GM18520 (cell line): ENCODE measurements around the gene FRMD4A.
"Not testable (repeated sequence)": the region's sequence is repeated elsewhere in the genome, so short reads cannot be mapped to it uniquely, and the experiment has no call there.

Experiments used
- ATAC-seq: cut with Tn5 transposase; IDR thresholded peaks from one replicate; pipeline ENCODE4 v1.9.1; 2021; ENCODE audit not compliant: unreplicated experiment

The FRMD4A gene

GRCh38 chr10:13957856-13958255 lies 372.9 kb downstream of the FRMD4A start:
- ATAC-seq, result no peak

DNA sequence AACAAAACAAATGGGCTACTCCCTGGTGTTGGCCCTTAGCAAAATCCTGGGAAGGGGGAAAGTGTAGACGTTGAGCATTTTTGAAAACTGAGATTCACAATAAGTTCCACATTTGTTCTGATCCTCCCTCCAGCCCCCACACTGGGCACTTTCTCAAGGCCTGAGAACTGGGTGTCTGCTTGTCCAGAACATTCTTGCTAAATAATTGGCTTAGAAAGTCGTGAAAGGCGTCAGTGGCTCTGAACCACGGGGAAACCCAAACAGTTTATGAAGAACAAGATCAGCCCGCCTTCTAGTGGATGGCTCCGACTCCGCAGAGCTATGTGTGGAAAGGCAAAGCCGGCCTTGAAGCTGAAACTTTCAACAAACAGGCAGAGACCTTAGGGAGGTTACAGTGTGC lies 373.9 kb downstream of the FRMD4A start:
- no peak for ATAC-seq

DNA sequence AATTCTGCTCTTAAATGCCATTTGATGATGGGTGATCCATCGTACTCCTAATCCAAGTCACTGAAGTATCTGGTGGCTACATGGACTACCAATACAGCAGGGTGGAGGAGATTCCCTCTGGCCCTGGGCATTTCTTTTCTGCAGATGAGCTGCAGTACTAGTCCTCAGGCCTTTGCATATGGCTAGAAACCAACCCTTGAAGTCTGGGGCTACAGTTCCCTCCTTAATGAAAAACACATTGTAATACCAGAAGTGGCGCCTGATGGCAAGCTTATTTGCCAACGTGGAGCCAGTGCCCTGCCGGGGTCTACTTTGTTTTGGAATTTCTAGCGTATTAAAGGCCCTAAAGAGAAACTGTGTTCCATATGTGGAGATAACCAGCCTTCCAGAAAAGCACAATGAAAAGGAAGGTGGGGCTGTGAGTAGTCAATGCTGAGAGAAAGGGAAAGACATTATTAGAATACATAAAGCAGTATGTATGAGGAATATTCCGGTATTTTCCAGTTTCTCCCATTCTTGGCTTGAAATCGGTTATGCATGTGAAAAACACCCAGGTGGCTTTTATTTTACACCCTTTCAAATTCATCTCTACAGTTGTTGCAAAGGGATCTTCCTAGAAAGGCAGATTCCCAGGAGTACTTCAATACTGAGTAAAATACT lies 375.2 kb downstream of the FRMD4A start:
- ATAC-seq, result no peak

GRCh38 chr10:13954195-13954594 lies 376.5 kb downstream of the FRMD4A start:
- ATAC-seq, result not testable (repeated sequence)

DNA sequence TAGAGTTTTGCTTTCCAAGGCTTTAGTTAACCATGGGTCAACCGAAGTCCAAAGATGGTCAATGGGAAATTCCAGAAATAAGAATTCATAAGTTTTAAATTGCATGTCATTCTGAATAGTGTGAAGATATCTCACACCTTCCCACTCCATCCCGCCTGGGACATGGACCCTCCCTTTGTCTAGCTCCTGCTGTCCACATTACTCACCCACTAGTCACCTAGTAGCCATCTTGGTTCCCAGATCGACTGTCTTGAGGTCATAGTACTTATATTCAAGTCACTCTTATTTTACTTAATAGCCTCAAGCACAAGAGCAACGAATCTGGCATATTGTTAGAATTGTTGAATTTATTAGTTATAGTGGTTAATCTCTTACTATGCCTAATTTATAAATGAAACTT lies 377.4 kb downstream of the FRMD4A start:
- ATAC-seq, result no peak

GRCh38 chr10:13950543-13950939 lies 380.2 kb downstream of the FRMD4A start:
- ATAC-seq, result no peak

GRCh38 chr10:13949844-13950542 lies 380.7 kb downstream of the FRMD4A start:
- ATAC-seq, result no peak

GRCh38 chr10:13946209-13946460 lies 384.6 kb downstream of the FRMD4A start:
- no peak for ATAC-seq

DNA sequence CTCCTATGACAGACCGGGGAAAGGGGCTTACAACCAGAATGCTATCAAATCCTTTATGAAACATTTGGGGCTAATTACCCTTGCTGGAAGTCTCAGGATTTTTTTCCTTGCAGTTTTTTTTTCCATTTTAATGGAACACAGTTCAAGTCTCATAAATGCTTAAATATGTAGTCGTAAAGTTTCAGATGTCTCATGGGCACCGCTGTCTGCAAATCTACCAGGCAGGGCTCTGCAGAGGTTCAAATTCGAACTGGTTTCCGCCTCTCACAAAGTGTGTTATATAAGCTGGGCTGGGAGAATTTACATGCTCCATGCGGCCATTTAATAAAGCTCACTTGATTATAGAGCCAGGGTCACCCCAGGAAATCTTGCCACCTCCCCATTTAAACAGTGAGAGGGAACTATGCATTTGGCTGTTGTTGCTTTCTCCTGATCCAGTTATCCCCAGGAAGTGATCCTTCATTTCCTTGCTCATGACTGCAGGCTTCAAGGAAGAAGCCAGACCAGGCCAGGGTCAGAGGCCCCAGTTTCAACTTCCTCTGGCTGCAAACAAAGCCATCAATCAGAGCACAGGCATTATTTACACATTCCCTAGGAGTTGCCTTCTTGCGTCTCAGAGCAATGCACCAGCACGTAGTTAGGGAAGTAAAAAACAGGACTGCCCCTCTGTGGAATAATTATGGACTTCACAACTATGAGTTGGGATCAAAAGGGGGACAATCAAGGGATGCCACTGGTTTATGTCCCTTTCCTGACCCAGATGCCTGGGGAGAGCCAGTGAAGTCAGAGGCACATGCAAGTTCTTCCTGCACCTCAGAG lies 385.1 kb downstream of the FRMD4A start:
- ATAC-seq, result no peak

DNA sequence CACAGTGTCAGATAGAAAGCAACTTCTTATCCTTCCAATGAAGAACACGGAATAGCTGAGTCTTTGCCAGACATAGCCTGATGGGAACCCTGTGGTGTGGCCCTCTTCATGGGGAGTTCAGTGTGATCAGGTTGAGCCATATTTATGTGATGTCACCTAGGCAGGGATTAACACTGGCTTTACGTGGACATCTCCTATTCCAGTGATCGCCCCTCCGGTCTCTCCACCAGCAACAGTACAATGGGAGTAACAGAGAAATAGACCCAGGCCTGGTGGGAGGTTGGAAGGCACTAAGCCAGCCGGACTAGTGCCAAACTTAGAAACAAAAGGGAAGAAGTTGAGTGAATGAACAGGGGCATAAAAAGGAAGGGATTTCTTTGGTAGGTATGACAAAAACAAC lies 385.9 kb downstream of the FRMD4A start:
- no peak for ATAC-seq

DNA sequence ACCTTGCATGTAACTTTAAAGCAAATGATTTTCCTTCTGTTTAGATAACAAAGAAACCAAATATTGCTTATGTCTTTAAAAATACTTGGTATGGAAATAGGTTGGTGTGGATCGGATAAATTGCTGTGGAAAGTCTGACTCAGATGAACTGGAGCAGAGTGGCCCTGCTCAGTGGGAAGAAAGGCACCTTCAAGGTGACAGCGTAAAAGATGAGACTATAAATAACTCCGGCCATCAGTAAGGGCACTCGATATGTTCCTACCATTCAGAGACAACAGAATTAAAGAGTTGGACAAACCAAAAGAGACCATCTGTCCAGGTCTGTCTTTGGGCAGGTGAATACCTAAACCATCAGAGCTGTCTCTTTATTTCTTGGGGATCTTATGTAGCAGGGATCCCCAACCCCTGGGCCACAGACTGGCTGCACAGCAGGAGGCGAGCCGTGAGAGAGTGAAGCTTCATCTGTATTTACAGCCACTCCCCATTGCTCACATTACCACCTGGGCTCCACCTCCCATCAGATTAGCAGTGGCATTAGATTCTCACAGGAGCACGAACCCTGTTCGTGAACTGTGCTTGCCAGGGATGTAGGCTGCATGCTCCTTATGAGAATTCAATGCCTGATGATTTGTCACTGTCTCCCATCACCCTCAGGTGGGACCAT lies 386.9 kb downstream of the FRMD4A start:
- ATAC-seq, result no peak

DNA sequence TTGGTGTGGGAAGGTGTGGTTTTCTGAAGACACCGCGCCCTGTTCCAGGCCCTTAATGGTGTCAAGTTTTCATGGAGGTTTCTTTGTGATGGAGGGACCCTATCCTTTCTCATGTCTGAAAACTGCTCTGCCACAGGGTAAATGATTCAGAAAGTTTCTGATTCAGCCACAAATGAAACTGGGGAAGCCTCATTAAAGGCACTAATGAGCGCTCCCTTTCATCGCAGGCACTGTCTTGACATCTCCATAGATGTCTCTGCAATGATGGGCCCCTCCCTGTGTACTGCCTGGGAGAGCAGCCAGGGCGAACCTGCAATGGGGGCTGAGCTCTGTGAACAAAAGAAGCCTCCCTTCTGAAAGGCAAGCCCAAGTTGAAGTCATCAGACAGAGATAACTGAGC lies 388.7 kb downstream of the FRMD4A start:
- ATAC-seq, result no peak

DNA sequence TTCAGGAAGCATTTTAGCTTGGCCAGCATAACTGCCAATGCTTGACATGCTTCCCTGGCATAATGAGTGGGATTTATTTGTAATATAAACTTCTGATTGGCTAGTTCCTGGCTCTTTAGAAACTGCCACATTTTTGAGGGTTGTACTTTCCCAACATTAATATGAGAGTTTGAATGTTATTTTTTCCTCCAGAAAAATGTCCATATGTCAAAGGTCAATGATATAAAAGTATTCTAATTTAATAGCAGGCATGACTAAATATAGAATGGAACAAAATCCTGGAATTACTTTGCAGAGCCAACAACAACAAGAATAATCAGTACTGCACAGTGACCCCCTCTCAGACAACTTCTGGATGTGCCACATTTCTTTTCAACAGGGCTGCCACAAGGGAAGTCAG lies 391.3 kb downstream of the FRMD4A start:
- ATAC-seq, result no peak

GRCh38 chr10:13938950-13939349 lies 391.8 kb downstream of the FRMD4A start:
- no peak for ATAC-seq

DNA sequence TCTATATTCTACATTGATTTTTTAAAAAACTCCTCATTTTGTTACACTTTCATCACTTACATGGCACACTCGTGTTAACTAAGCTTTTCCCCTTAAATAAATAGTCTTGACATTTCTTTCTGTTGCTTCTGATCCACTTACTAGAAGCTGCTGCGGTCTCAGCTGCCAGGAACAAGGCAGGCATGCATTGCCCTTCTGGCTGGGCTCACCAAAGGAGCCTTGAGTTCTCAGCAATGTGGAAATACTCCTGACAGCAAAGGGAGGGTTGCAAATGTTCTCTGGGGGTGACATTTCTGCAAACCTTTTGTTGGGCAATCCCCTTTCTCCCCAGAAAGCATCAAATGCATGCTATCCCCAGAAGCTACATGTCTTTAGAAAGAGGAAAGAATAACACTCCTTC lies 393.9 kb downstream of the FRMD4A start:
- no peak for ATAC-seq

DNA sequence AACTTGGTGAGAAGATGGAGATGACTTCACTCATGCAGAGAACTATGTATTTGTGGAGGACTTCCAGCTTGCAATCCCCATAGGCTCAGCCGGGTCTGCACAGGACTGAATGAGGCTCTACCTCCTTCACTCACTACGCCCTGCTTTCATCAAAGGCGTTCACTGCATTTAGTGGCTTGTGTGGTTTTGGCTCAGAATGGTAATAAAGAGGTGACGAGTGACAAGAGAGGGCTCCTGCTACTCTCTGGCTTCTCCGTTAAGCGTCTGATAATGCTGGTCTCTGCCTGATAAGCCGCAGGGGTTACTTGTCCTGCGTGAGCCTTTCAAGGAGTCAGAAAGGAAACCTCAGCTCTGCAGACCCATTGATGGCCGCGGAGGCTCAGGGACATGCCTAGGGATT lies 400.6 kb downstream of the FRMD4A start:
- no peak for ATAC-seq

- ATAC-seq, result no peak
Measured at GRCh38 chr10:13928451-13928850, 402.3 kb downstream of the FRMD4A start.

DNA sequence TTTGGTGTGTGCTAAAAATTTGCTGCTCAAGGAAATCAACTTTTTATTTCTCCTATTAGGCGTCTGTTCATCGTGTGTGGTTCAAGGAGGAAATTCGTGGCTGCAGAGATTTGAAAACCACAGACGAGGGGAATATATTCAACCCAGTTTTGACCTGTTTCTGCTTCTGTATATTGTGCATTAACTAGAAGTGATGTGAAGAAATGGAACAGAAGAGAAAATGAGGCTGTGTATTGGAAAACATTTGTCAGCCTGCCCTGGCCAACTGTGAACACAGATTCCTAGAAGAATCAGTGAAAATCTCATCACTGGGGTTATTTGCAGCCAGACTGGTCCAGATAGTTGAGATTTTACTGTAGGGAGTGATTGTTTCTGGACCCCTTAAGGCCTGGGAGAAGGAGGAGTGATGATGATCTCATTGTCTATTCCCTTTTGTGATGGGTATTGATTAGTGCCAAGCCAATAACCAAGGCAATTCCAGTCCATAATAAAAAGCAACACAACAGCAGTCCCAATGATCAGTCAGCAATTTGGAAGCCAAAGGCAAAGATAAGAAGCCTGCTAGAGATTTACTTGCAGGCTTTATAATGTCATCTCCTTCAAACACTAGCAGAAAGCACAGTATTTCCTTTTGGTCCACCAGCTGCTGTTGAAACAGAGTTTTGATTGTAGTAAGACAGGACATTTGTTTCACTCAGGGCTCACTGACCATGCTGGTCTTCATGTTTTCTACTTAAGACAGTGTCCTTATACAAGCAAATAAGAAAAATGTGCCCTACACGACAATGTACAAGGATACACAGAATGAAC lies 404.5 kb downstream of the FRMD4A start:
- no peak for ATAC-seq

- ATAC-seq, result no peak
Measured at GRCh38 chr10:13924040-13924725, 406.5 kb downstream of the FRMD4A start.

- ATAC-seq, result no peak
Measured at GRCh38 chr10:13922586-13922985, 408.1 kb downstream of the FRMD4A start.
